ENCODE data around the gene TPBGL.

DNA sequence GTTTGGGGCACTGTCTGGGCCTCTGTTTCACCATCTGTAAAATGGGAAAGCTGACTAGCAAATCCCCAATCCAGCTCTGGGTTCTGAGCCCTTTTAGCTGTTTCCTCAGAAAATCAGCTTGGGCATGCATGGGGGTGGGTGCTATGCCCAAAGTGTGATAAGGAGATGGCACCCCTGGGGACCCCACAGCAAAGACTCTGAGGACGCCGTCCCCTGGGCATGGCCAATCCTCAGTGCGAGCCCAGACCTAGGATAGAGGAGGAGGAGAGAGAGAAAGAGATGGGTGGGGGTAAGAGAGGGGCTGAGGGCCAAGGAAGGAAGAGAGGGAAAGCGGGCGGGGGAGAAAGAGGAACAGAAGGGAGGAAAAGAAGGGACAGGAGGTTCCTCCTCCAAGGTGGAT, 31.8 kb downstream of the TPBGL start:
- TF ChIP-seq, protein P1, sequence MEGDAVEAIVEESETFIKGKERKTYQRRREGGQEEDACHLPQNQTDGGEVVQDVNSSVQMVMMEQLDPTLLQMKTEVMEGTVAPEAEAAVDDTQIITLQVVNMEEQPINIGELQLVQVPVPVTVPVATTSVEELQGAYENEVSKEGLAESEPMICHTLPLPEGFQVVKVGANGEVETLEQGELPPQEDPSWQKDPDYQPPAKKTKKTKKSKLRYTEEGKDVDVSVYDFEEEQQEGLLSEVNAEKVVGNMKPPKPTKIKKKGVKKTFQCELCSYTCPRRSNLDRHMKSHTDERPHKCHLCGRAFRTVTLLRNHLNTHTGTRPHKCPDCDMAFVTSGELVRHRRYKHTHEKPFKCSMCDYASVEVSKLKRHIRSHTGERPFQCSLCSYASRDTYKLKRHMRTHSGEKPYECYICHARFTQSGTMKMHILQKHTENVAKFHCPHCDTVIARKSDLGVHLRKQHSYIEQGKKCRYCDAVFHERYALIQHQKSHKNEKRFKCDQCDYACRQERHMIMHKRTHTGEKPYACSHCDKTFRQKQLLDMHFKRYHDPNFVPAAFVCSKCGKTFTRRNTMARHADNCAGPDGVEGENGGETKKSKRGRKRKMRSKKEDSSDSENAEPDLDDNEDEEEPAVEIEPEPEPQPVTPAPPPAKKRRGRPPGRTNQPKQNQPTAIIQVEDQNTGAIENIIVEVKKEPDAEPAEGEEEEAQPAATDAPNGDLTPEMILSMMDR (IDR thresholded peaks at IDR 0.05 in 8 of 11, conservative IDR thresholded peaks at IDR 0.05 in 3 of 11) = no peak
- TF ChIP-seq POLR2AphosphoS5 (IDR thresholded peaks at IDR 0.05) = no peak
